Measurements from ENCODE around the gene CPNE1. TPM values are rescaled to one million over a fixed set of nuclear protein-coding genes. Genes with fewer than 3 reads are reported as not detected.

CPNE1 gene
- total RNA-seq, 1 donor from 2014 or later, result 116 TPM

Small RNA genes lying within 50 kb of the gene (small RNA-seq; reads per million reads assigned to genes)
- not detected for gene RNU6-759P
- gene RPL37P1, result not detected

Other genes starting within 250 kb of the CPNE1 start
- gene GDF5, start 226.7 kb downstream of the CPNE1 start, total RNA-seq, result 0.52 TPM
- gene CEP250, start 209.3 kb downstream of the CPNE1 start, total RNA-seq, result 14.6 TPM
- gene C20orf173, start 135.2 kb downstream of the CPNE1 start, total RNA-seq, result not detected
- gene ERGIC3, start 122.8 kb downstream of the CPNE1 start, total RNA-seq, result 328 TPM
- 1.0 TPM for gene SPAG4, start 49.1 kb downstream of the CPNE1 start, total RNA-seq
- gene RBM12, start within 50 bp of the CPNE1 start, total RNA-seq, result 38.6 TPM
- gene NFS1, start 34.5 kb upstream of the CPNE1 start, total RNA-seq, result 11.5 TPM
- gene ROMO1, start 34.5 kb upstream of the CPNE1 start, total RNA-seq, result 103 TPM
- 407 TPM for gene RBM39, start 77.4 kb upstream of the CPNE1 start, total RNA-seq
- 26.6 TPM for gene PHF20, start 107.1 kb upstream of the CPNE1 start, total RNA-seq

All from skeletal muscle tissue (tissue), 2 donors.